Esophagus muscularis mucosa (tissue), 4 donors: Measurements from ENCODE around the gene HNRNPH3.

ENCODE experiments used
- EP300 ChIP-seq: sonication (generic); formaldehyde crosslinking; IDR thresholded peaks from one replicate; pipeline ENCODE4 v1.6.1; 2017; ENCODE audit warnings: antibody characterized with exemption
- POLR2A ChIP-seq: fragments of 450-650 bp; IDR thresholded peaks from one replicate; pipeline ENCODE4 v1.6.1; 2017; ENCODE audit warnings: antibody characterized with exemption, moderate library complexity, mild to moderate bottlenecking, low read depth
- POLR2AphosphoS5 ChIP-seq, 2 donors: sonication (generic); formaldehyde crosslinking; IDR thresholded peaks; one replicate each; pipeline ENCODE4 v1.6.1; 2017; ENCODE audit warnings: antibody characterized with exemption in 2 of 2
- TF ChIP-seq, protein P1 (sequence below), 3 experiments: fragments of 200-600 bp in 2 of 3; fragments of 450-650 bp in 1 of 3; sonication (generic) in 2 of 3; IDR thresholded peaks; one replicate each; pipeline ENCODE4 v1.5.1; 2017 to 2019; ENCODE audit warnings: antibody characterized with exemption in 3 of 3, mild to moderate bottlenecking in 2 of 3, moderate library complexity in 1 of 3

- TF ChIP-seq POLR2AphosphoS5 (IDR thresholded peaks at IDR 0.05) (no peak), POLR2A (no peak), EP300 (no peak)
- TF ChIP-seq, protein P1, sequence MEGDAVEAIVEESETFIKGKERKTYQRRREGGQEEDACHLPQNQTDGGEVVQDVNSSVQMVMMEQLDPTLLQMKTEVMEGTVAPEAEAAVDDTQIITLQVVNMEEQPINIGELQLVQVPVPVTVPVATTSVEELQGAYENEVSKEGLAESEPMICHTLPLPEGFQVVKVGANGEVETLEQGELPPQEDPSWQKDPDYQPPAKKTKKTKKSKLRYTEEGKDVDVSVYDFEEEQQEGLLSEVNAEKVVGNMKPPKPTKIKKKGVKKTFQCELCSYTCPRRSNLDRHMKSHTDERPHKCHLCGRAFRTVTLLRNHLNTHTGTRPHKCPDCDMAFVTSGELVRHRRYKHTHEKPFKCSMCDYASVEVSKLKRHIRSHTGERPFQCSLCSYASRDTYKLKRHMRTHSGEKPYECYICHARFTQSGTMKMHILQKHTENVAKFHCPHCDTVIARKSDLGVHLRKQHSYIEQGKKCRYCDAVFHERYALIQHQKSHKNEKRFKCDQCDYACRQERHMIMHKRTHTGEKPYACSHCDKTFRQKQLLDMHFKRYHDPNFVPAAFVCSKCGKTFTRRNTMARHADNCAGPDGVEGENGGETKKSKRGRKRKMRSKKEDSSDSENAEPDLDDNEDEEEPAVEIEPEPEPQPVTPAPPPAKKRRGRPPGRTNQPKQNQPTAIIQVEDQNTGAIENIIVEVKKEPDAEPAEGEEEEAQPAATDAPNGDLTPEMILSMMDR (IDR thresholded peaks at IDR 0.05): no peak
Measured at GRCh38 chr10:68367121-68367520, 35.3 kb downstream of the HNRNPH3 start.
